Muscle of leg (tissue), 11 donors: Measurements from ENCODE around the gene MAP3K19. TPM values are rescaled to one million over a fixed set of nuclear protein-coding genes. Genes with fewer than 3 reads are reported as not detected.
A peak's percentile ranks its signal among the peaks of the same experiment; 100 is the strongest.
"Not testable (repeated sequence)": the region's sequence is repeated elsewhere in the genome, so short reads cannot be mapped to it uniquely, and the experiment has no call there.

Experiments used
- DNase-seq: peaks from one replicate; pipeline ENCODE4 v3.0.0; 2013
- H3K27ac ChIP-seq: one replicate; pipeline ENCODE4 v1.5.1; 2013; ENCODE audit warnings: mild to moderate bottlenecking, low read length, control low read depth
- H3K27me3 ChIP-seq: one replicate; pipeline ENCODE4 v1.6.1; 2013; ENCODE audit warnings: low read length; ENCODE audit not compliant: control insufficient read depth, insufficient read depth
- H3K36me3 ChIP-seq: one replicate; pipeline ENCODE4 v1.6.1; 2013; ENCODE audit warnings: low read length; ENCODE audit not compliant: control insufficient read depth, insufficient read depth
- H3K4me1 ChIP-seq: one replicate; pipeline ENCODE4 v1.6.1; 2013; ENCODE audit warnings: low read length; ENCODE audit not compliant: control insufficient read depth, insufficient read depth
- H3K4me3 ChIP-seq: one replicate; pipeline ENCODE4 v1.5.1; 2013; ENCODE audit warnings: low read length, control low read depth
- H3K9me3 ChIP-seq: replicated peaks from 2 replicates; pipeline ENCODE4 v1.6.1; 2013; ENCODE audit warnings: low read depth, low read length; ENCODE audit not compliant: control insufficient read depth
- WGBS: methylation state at CpG from one replicate; pipeline ENCODE4 v1.1.5; 2013; ENCODE audit warnings: missing lambda C conversion rate; ENCODE audit not compliant: insufficient coverage; 5-methylcytosine and 5-hydroxymethylcytosine counted together
- polyA plus RNA-seq, 8 donors: library from polyadenylated mRNA; unstranded; fragments of 120-200 nt; gene quantifications; one replicate each; pipeline versions ENCODE4 v1.2.1 to v1.2.3, GENCODE V29; 2013; ENCODE audit warnings: inconsistent platforms in 1 of 8, low replicate concordance in 1 of 8; ENCODE audit not compliant: insufficient read length in 8 of 8, insufficient read depth in 1 of 8
- total RNA-seq: library from RNA; stranded (reverse); fragments of 120-200 nt; gene quantifications from one replicate; pipeline ENCODE4 v1.2.4, GENCODE V29; 2013

MAP3K19 gene
- total and polyA plus RNA-seq, 9 donors, result 0.12 to 0.13 TPM; not detected in 7

- DNase-seq, result peak; percentile 41
- H3K4me1 ChIP-seq, result no peaks in the 10 kb centered on the region
- no peaks in the 10 kb centered on the region for H3K9me3 ChIP-seq
- H3K4me3 ChIP-seq, result no peak overlapping the region
- no peaks in the 10 kb centered on the region for H3K27me3 ChIP-seq
- no peaks in the 10 kb centered on the region for H3K36me3 ChIP-seq
- no peak overlapping the region for H3K27ac ChIP-seq
- WGBS, result no CpG with 5 or more reads among the region's 3 CpGs
Measured at GRCh38 chr2:134988994-134989605, 58.1 kb downstream of the MAP3K19 start.

- no peak overlapping the region for H3K4me3 ChIP-seq
- no peak for DNase-seq
- H3K27ac ChIP-seq, result no peak overlapping the region
- WGBS, result 90% methylated on average over 2 of the region's 3 CpGs
- no peaks in the 10 kb centered on the region for H3K9me3 ChIP-seq
- no peaks in the 10 kb centered on the region for H3K36me3 ChIP-seq
- no peaks in the 10 kb centered on the region for H3K4me1 ChIP-seq
- H3K27me3 ChIP-seq, result no peaks in the 10 kb centered on the region
Measured at GRCh38 chr2:134985061-134985460, 62.2 kb downstream of the MAP3K19 start.

- Histone ChIP-seq H3K4me1 (no peaks in the 10 kb centered on the region), H3K4me3 (no peak overlapping the region), H3K27me3 (no peaks in the 10 kb centered on the region), H3K9me3 (no peaks in the 10 kb centered on the region), H3K27ac (no peak overlapping the region), H3K36me3 (no peaks in the 10 kb centered on the region)
- no CpG with 5 or more reads among the region's 1 CpG for WGBS
- DNase-seq, result no peak
Measured at GRCh38 chr2:134982603-134983002, 64.6 kb downstream of the MAP3K19 start.

- no peak overlapping the region for H3K27ac ChIP-seq
- H3K4me3 ChIP-seq, result no peak overlapping the region
- no peaks in the 10 kb centered on the region for H3K9me3 ChIP-seq
- no peaks in the 10 kb centered on the region for H3K4me1 ChIP-seq
- WGBS, result 79% methylated on average over 5 of the region's 7 CpGs
- H3K36me3 ChIP-seq, result no peaks in the 10 kb centered on the region
- no peak for DNase-seq
- no peaks in the 10 kb centered on the region for H3K27me3 ChIP-seq
Measured at GRCh38 chr2:134980639-134981038, 66.6 kb downstream of the MAP3K19 start.

- Histone ChIP-seq H3K27me3 (no peaks in the 10 kb centered on the region), H3K27ac (no peak overlapping the region), H3K4me3 (no peak overlapping the region), H3K9me3 (peaks cover 8% of the 10 kb centered on the region), H3K4me1 (no peaks in the 10 kb centered on the region), H3K36me3 (no peaks in the 10 kb centered on the region)
- DNase-seq, result no peak
- no CpG with 5 or more reads among the region's 4 CpGs for WGBS
Measured at GRCh38 chr2:134979221-134979620, 68.0 kb downstream of the MAP3K19 start.

- not testable (repeated sequence) for H3K4me1 ChIP-seq, H3K4me3 ChIP-seq, DNase-seq, H3K36me3 ChIP-seq, H3K27ac ChIP-seq, H3K27me3 ChIP-seq, H3K9me3 ChIP-seq
- 82% methylated on average over 3 of the region's 5 CpGs for WGBS
Measured at GRCh38 chr2:134977104-134977503, 70.1 kb downstream of the MAP3K19 start.

GRCh38 chr2:134976074-134976702 is 71.1 kb downstream of the MAP3K19 start:
- no peaks in the 10 kb centered on the region for H3K36me3 ChIP-seq
- H3K27ac ChIP-seq, result no peak overlapping the region
- DNase-seq, result peak; percentile 28
- H3K4me1 ChIP-seq, result no peaks in the 10 kb centered on the region
- peaks cover 8% of the 10 kb centered on the region for H3K9me3 ChIP-seq
- WGBS, result 80% methylated on average over 2 of the region's 3 CpGs
- H3K4me3 ChIP-seq, result no peak overlapping the region
- H3K27me3 ChIP-seq, result no peaks in the 10 kb centered on the region

GRCh38 chr2:134975281-134976009 is 71.8 kb downstream of the MAP3K19 start:
- H3K9me3 ChIP-seq, result peaks cover 8% of the 10 kb centered on the region
- H3K27ac ChIP-seq, result no peak overlapping the region
- no peaks in the 10 kb centered on the region for H3K27me3 ChIP-seq
- 85% methylated on average over 6 of the region's 6 CpGs for WGBS
- no peak for DNase-seq
- H3K4me3 ChIP-seq, result no peak overlapping the region
- H3K4me1 ChIP-seq, result no peaks in the 10 kb centered on the region
- no peaks in the 10 kb centered on the region for H3K36me3 ChIP-seq

GRCh38 chr2:134973241-134974138 is 73.8 kb downstream of the MAP3K19 start:
- no peaks in the 10 kb centered on the region for H3K27me3 ChIP-seq
- no peaks in the 10 kb centered on the region for H3K36me3 ChIP-seq
- peaks cover 8% of the 10 kb centered on the region for H3K9me3 ChIP-seq
- no peak overlapping the region for H3K4me3 ChIP-seq
- DNase-seq, result no peak
- no CpG with 5 or more reads among the region's 2 CpGs for whole genome bisulfite sequencing
- H3K27ac ChIP-seq, result no peak overlapping the region
- no peaks in the 10 kb centered on the region for H3K4me1 ChIP-seq

GRCh38 chr2:134967166-134967565 is 80.1 kb downstream of the MAP3K19 start:
- not testable (repeated sequence) for H3K27me3 ChIP-seq, DNase-seq, H3K27ac ChIP-seq, H3K4me3 ChIP-seq, H3K9me3 ChIP-seq, H3K36me3 ChIP-seq, H3K4me1 ChIP-seq
- 67% methylated on average over 6 of the region's 10 CpGs for WGBS
